Subcutaneous abdominal adipose tissue (tissue), 5 donors: Measurements from ENCODE around the gene EXOG.

Experiments
- H3K27ac ChIP-seq: one replicate; pipeline ENCODE4 v1.7.0; 2013; ENCODE audit warnings: low read depth, mild to moderate bottlenecking, inconsistent platforms, low read length, moderate library complexity
- H3K27me3 ChIP-seq, 5 donors: one replicate each; pipeline ENCODE4 v1.7.0; 2013; ENCODE audit warnings: low read length in 5 of 5, inconsistent platforms in 1 of 5; ENCODE audit not compliant: control insufficient read depth in 5 of 5, insufficient read depth in 4 of 5
- H3K36me3 ChIP-seq, 5 donors: one replicate each; pipeline ENCODE4 v1.7.0; 2013; ENCODE audit warnings: low read length in 5 of 5; ENCODE audit not compliant: control insufficient read depth in 5 of 5, insufficient read depth in 5 of 5
- H3K4me1 ChIP-seq, 5 donors: one replicate each; pipeline ENCODE4 v1.7.0; 2013; ENCODE audit warnings: low read length in 5 of 5, mild to moderate bottlenecking in 3 of 5, moderate library complexity in 1 of 5; ENCODE audit not compliant: control insufficient read depth in 5 of 5, insufficient read depth in 5 of 5
- H3K4me3 ChIP-seq, 5 donors: one replicate each; pipeline ENCODE4 v1.7.0; 2013; ENCODE audit warnings: low read length in 5 of 5, low read depth in 1 of 5
- H3K9ac ChIP-seq, 5 donors: one replicate each; pipeline ENCODE4 v1.7.0; 2013; ENCODE audit warnings: low read length in 5 of 5, mild to moderate bottlenecking in 4 of 5, moderate library complexity in 3 of 5
- H3K9me3 ChIP-seq, 5 donors: one replicate each; pipeline ENCODE4 v1.7.0; 2013; ENCODE audit warnings: low read length in 5 of 5; ENCODE audit not compliant: control insufficient read depth in 5 of 5
- donor health status: healthy.
- donor health status: healthy.
- donor health status: healthy.
- donor health status: healthy.
- donor health status: healthy.

EXOG gene

DNA sequence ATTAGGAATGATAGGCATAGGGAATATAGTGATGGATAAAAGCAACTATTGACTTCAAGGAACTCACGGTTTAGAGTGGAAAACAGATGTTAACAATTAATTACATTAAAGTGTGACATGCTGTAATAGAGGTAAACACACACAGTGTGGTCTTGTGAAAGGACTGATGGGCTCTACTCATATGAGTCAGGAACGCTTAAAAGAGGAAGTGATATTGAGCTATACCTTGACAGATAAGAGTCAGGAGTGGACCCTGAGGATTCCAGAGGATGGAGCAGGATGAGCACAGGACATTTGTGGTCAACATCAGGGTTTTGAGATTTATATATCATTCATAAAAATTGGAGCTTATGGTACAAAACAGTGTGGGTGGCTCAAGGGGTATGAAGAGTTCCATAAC lies 11.0 kb downstream of the EXOG start:
- H3K36me3 ChIP-seq, result peaks cover 15 to 41% (median 33%) of the 10 kb centered on the region in 5 donors

DNA sequence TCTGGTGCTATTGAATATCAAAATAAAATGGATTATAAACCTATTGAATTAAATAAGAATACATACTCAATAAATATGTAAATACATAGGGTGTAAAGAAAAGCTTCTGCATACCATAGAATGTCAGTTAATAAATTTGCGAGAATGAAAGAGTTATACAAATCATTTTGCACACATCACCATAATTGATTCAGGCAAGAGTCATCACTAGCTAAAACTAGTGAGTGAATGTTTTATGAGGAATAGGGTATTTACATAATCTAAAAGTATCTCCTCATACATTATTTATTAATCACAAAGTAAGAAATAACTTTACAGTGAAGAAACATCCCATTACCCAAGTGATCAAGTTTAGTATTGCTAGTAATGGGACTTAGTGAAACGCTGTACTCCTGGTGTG lies 13.6 kb downstream of the EXOG start:
- Histone ChIP-seq H3K27ac (no peak overlapping the region), H3K9ac (no peak overlapping the region), H3K4me3 (no peak overlapping the region), H3K27me3 (no peaks in the 10 kb centered on the region), H3K36me3 (peaks cover 20 to 40% (median 35%) of the 10 kb centered on the region in 5 donors), H3K4me1 (no peaks in the 10 kb centered on the region), H3K9me3 (no peaks in the 10 kb centered on the region)

More for the DNA sequence above, 11.0 kb downstream of the EXOG start:
- no peaks in the 10 kb centered on the region for H3K4me1 ChIP-seq
- no peaks in the 10 kb centered on the region for H3K9me3 ChIP-seq
- H3K9ac ChIP-seq, result no peak overlapping the region
- no peak overlapping the region for H3K4me3 ChIP-seq
- no peaks in the 10 kb centered on the region for H3K27me3 ChIP-seq
- no peak overlapping the region for H3K27ac ChIP-seq

DNA sequence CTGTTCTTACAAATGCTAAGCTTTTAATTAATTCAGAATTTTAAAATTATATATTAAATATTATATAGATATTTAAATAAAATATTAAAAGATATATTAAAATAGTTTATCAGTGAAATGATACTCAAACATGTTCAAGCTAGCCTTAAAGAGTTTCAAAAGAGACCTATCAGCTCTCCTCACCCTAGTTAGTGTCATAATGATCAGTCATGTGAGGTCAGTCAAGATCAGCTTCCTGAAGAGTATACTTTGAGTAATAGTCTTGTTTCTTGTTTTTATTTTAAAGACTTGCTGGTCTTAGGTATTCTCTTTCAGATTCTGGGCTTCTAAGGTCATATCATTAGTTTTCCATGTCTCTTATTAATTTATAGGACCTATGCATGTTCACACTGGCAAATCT lies 14.5 kb downstream of the EXOG start:
- Histone ChIP-seq H3K4me1 (no peaks in the 10 kb centered on the region), H3K27me3 (no peaks in the 10 kb centered on the region), H3K9ac (no peak overlapping the region), H3K36me3 (peaks cover 26 to 44% (median 35%) of the 10 kb centered on the region in 5 donors), H3K27ac (no peak overlapping the region), H3K4me3 (no peak overlapping the region), H3K9me3 (no peaks in the 10 kb centered on the region)

DNA sequence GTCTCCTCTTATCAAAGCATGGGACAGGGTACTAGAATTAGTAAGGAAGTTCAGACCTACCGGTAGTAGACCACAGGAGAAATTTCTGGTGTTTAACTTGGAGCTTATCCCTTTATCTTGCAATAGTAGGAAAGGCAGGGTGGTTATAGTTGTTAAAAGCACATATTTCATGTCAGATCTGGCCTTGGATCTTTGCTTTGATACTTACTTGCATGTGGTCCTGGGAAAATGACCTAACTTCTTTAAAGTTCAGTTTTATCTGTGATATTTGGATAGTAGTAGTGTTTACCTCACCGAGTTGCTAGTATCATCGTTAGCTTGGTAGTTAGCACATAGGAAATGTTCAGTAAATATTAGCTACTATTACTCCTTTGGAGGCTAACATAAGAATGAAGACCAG lies 15.4 kb downstream of the EXOG start:
- Histone ChIP-seq H3K4me1 (no peaks in the 10 kb centered on the region), H3K9me3 (no peaks in the 10 kb centered on the region), H3K27ac (no peak overlapping the region), H3K27me3 (no peaks in the 10 kb centered on the region), H3K4me3 (no peak overlapping the region), H3K9ac (no peak overlapping the region), H3K36me3 (peaks cover 26 to 43% (median 35%) of the 10 kb centered on the region in 5 donors)

DNA sequence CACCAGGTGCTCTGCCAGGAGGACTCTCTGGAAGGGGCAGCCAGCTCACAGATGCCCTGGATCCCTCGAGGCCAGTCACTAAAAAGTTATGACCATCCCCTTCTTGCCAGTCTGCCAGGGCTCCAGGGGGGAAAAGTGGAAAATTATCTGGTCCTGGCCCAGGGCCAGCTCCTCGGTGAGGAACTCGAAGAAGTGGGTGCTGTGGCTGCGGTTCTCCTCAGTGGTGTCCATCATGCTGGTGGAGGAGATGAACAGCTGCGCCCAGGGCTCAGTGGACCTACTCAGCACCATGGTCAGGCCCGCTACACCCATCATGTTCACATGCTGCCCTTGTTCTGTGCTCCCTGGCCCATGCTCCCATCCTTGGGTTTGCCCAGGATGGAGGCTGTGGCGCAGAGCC lies 19.2 kb downstream of the EXOG start:
- H3K27me3 ChIP-seq, result no peaks in the 10 kb centered on the region
- H3K9ac ChIP-seq, result no peak overlapping the region
- H3K9me3 ChIP-seq, result no peaks in the 10 kb centered on the region
- H3K4me3 ChIP-seq, result no peak overlapping the region
- no peak overlapping the region for H3K27ac ChIP-seq
- H3K36me3 ChIP-seq, result peaks cover 16 to 50% (median 26%) of the 10 kb centered on the region in 5 donors
- peaks cover 0 to 3% (median 0%) of the 10 kb centered on the region in 5 donors for H3K4me1 ChIP-seq

DNA sequence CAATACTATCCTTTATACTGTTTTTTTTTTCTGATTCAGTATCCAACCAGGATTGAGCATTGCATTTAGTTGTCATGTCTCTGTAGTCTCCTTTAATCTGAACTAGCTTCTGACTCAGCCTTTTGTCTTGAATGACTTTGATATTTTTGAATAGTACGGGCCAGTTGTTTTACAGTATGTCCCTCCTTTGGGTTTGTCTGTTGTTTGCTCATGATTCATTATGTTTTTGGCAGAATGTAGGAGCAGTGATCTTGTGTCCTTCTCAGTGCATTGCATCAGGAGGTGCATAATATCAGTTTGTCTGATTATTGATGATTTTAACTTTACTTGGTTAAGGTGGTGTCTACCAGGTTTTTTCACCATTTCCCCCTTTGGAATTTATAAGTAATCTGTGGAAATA lies 20.5 kb downstream of the EXOG start:
- Histone ChIP-seq H3K4me1 (peaks cover 0 to 3% (median 0%) of the 10 kb centered on the region in 5 donors), H3K9ac (no peak overlapping the region), H3K9me3 (no peaks in the 10 kb centered on the region), H3K4me3 (no peak overlapping the region), H3K27ac (no peak overlapping the region), H3K27me3 (no peaks in the 10 kb centered on the region), H3K36me3 (peaks cover 10 to 40% (median 17%) of the 10 kb centered on the region in 5 donors)

DNA sequence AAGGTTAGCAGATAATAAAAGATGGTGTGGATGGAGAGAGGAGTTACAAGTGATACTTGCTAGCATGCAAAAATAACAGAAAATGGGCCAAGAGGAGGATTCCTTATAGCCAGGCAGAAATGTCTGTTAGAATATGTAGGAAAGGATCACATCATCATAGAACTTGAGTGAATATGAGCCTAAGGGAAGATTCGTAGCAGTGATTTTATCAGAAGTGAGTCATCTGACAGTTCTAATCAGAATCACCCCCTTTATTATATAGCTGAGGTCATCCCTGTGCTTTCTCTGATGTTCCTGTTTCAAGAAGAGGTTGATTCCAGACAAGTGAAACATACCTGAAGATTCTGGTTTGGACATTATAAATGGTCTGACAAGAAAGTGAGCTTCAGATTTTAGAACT lies 22.9 kb downstream of the EXOG start:
- no peak overlapping the region for H3K27ac ChIP-seq

DNA sequence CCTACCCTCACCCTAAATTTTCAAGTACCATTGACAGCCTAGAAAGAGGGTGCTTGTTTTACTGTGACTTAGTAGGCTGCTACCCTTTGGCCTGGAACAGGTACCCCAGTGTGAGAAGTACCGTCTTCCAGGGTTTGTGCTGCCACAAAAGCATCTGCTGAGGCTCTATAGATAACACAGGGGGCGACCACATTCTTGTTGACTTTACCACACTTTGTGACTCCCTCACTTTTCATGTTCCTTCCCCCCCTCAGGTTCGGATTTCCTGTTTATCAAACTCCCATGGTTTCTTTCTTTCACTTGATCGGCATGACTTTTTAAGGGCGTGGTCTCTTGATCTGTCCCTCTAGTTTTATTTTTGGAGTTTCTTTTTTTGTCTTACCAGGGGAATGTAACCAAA lies 23.5 kb downstream of the EXOG start:
- Histone ChIP-seq H3K9ac (no peak overlapping the region), H3K27me3 (no peaks in the 10 kb centered on the region), H3K9me3 (no peaks in the 10 kb centered on the region), H3K27ac (no peak overlapping the region), H3K36me3 (peaks cover 16 to 30% (median 16%) of the 10 kb centered on the region in 5 donors), H3K4me3 (no peak overlapping the region), H3K4me1 (peaks cover 0 to 3% (median 0%) of the 10 kb centered on the region in 5 donors)

More for the DNA sequence above, 22.9 kb downstream of the EXOG start:
- peaks cover 0 to 3% (median 0%) of the 10 kb centered on the region in 5 donors for H3K4me1 ChIP-seq
- H3K9ac ChIP-seq, result no peak overlapping the region
- H3K36me3 ChIP-seq, result peaks cover 9 to 28% (median 13%) of the 10 kb centered on the region in 5 donors
- no peak overlapping the region for H3K4me3 ChIP-seq
- no peaks in the 10 kb centered on the region for H3K9me3 ChIP-seq
- no peaks in the 10 kb centered on the region for H3K27me3 ChIP-seq

DNA sequence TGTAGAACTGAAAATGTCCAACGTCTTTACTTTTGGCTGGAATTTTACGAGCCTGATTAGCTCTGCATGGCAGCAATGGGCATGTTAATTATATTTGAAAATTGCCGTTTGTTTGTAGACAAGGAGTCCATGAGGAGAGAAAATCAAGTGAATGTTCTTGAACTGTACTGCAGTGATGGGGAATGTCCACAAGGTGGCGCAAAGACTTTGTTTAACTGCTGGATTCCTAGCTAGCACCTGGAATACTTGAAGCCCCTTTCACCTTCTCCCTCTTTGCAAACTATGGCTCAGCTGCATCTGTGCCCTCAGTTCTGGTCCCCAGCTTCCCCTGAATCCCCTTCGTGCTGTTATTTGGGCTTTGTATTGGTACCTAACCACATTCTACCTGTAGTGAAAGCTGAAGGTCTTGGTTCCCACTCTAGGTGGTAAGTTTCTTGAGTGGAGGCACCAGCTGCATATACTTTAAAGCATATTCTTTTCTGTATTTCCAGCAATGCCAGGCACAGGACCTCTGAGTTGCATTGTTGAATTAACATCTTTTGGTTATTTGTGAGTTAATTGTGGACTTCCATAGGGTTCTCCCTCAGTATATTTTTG lies 25.3 kb downstream of the EXOG start:
- H3K27me3 ChIP-seq, result no peaks in the 10 kb centered on the region
- H3K36me3 ChIP-seq, result peaks cover 16 to 38% (median 23%) of the 10 kb centered on the region in 5 donors
- H3K9me3 ChIP-seq, result no peaks in the 10 kb centered on the region
- no peak overlapping the region for H3K9ac ChIP-seq
- no peak overlapping the region for H3K27ac ChIP-seq
- no peak overlapping the region for H3K4me3 ChIP-seq
- H3K4me1 ChIP-seq, result peaks cover 0 to 3% (median 0%) of the 10 kb centered on the region in 5 donors

DNA sequence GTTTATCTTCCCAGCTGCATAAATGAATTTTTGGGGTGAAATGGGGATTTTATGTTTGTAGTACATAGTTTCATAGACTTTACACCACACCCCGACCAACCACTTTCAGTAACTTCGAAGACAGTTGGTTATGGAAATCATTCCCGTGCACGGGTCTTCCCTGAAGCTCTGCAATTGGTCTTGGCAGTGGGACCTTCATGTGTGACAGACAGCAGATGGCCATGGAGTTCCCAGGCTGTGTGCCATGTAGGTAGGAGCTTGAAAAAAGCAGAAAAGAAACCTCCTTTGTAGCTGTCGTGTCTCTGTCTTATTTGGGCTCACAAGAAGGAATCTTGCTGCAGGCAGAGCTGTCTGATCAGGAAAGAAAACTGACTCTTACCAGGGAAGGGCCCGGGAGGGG lies 25.9 kb downstream of the EXOG start:
- Histone ChIP-seq H3K9ac (no peak overlapping the region), H3K4me3 (no peak overlapping the region), H3K27ac (no peak overlapping the region), H3K36me3 (peaks cover 16 to 41% (median 23%) of the 10 kb centered on the region in 5 donors), H3K27me3 (no peaks in the 10 kb centered on the region), H3K4me1 (peaks cover 0 to 3% (median 0%) of the 10 kb centered on the region in 5 donors), H3K9me3 (no peaks in the 10 kb centered on the region)
